Type B pancreatic cell (in vitro differentiated cells): ENCODE results near the gene SLC10A3. TPM values are rescaled to one million over a fixed set of nuclear protein-coding genes. Genes with fewer than 3 reads are reported as not detected.

ENCODE experiments used
- DNase-seq: peaks from one replicate; pipeline ENCODE4 v3.0.0; 2021; ENCODE audit warnings: mixed read lengths; ENCODE audit not compliant: unreplicated experiment; ENCODE audit errors: extremely low spot score
- H3K27ac Mint-ChIP-seq: 2 replicates; pipeline ENCODE4 v1.8.0; 2021; ENCODE audit warnings: mild to moderate bottlenecking, mixed read lengths
- H3K27me3 Mint-ChIP-seq: 2 replicates; pipeline ENCODE4 v1.8.0; 2021; ENCODE audit warnings: mixed read lengths
- H3K36me3 Mint-ChIP-seq: 2 replicates; pipeline ENCODE4 v1.8.0; 2021; ENCODE audit warnings: mixed read lengths
- H3K4me1 Mint-ChIP-seq: one replicate; pipeline ENCODE4 v1.8.0; 2021; ENCODE audit warnings: mixed read lengths; ENCODE audit not compliant: unreplicated experiment
- H3K4me3 Mint-ChIP-seq: 2 replicates; pipeline ENCODE4 v1.8.0; 2021; ENCODE audit warnings: mild to moderate bottlenecking, mixed read lengths
- H3K9me3 Mint-ChIP-seq: 2 replicates; pipeline ENCODE4 v1.8.0; 2021; ENCODE audit warnings: mixed read lengths
- total RNA-seq: library from RNA; stranded (reverse); gene quantifications from 2 replicates; pipeline ENCODE4 v1.2.1, GENCODE V29; 2021; ENCODE audit warnings: low replicate concordance
- TF ChIP-seq, protein P1 (sequence below): fragments of 200-600 bp; sonication (generic); conservative IDR thresholded peaks from 2 replicates; pipeline ENCODE4 v1.5.0; 2021; ENCODE audit warnings: antibody characterized with exemption, mild to moderate bottlenecking

SLC10A3 gene
- total RNA-seq, 1 donor from 2014 or later: 13.0 TPM

DNA sequence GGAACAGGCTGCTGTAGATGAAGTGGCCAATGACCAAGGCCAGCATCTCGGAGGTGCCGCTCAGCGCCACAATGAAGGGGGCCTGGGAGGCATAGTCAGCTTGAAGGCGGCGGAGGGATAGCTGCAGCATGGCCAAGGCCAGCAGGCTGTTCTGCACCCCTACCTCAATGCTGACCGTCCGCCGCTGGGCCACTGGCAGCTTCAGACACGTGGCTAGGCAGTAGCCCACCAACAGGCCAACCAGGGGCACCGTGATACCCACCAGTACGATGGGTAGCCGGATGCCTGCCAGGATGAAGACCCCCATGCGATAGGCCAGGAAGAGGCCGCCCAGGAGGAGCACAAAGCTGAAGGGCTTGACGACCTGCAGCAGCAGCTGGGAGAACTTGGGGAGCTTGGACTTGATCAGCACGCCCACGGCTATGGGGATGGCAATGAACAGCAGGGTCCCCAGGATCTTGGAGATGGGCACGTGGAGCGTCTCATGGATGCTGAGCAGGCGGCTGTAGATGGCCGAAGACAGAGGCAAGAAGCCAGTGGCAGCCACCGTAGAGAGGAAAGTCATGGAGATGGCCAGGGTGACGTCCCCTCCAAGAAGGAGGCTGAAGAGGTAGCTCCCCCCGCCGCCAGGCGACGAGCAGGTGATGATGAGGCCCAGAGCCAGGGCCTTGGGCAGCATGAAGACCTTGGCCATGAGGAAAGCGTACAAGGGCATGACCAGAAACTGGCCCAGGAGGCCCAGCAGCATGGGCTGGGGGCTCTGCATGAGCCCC, 2.7 kb downstream of the SLC10A3 start:
- Mint-ChIP-seq H3K36me3 (no peaks in the 10 kb centered on the region), H3K4me3 (peak overlapping the region; percentile 84), H3K27ac (no peak overlapping the region), H3K27me3 (no peaks in the 10 kb centered on the region), H3K4me1 (no peaks in the 10 kb centered on the region), H3K9me3 (no peaks in the 10 kb centered on the region)
- peak; percentile 66 for DNase-seq
- TF ChIP-seq, protein P1, sequence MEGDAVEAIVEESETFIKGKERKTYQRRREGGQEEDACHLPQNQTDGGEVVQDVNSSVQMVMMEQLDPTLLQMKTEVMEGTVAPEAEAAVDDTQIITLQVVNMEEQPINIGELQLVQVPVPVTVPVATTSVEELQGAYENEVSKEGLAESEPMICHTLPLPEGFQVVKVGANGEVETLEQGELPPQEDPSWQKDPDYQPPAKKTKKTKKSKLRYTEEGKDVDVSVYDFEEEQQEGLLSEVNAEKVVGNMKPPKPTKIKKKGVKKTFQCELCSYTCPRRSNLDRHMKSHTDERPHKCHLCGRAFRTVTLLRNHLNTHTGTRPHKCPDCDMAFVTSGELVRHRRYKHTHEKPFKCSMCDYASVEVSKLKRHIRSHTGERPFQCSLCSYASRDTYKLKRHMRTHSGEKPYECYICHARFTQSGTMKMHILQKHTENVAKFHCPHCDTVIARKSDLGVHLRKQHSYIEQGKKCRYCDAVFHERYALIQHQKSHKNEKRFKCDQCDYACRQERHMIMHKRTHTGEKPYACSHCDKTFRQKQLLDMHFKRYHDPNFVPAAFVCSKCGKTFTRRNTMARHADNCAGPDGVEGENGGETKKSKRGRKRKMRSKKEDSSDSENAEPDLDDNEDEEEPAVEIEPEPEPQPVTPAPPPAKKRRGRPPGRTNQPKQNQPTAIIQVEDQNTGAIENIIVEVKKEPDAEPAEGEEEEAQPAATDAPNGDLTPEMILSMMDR: no peak

DNA sequence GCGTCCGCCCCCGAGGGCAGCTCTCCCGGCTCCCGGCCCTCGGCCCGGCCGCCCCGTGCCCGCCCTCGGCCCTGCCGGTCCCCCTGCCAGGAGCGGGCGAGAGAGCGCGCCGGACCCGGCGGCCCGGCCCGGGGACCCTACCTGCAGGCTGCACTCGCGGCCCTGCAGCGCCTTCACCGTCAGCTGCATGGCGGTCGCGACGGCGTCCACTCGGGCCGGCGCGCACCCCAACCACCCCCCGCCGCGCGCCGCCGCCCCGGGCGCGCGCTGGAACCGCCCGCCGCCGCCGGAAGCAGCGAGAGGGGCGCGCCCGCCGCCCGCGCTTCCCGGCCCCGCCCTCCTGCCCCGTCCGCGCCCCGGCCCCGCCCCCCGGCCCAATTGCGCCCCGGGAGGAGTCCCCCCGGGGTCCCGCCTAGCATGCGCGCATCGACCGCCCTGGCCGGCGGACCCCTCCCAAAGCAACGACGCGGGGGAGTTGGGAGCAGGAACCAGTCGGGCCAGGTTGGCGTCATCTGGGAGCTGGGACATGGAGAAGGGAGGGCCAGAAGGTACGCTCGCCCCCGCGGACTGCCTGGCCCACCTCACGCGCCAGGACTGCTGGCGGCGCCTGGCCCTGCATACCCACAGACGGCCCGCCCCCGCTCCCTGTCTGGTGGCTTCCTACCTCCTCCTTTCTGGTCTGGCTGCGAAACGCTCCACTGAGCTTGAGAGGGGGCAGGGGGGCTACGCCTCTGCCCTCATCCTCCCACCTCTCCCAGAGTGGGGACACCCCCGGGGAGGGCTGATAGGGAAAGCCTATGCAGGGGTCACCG, 3.8 kb downstream of the SLC10A3 start, which contains the start of gene UBL4A:
UBL4A (minus strand) TSS at position 220 of the 812 bp plus-strand sequence; CDS start at position 189, 31 bp downstream.
- peak; percentile 74 for DNase-seq
- Mint-ChIP-seq H3K27ac (peak within 1 kb of the TSS; percentile 75), H3K4me3 (peak within 1 kb of the TSS; percentile 84), H3K4me1 (no peaks in the 10 kb centered on the region), H3K36me3 (no peaks in the 10 kb centered on the region), H3K27me3 (no peaks in the 10 kb centered on the region), H3K9me3 (no peaks in the 10 kb centered on the region)
- TF ChIP-seq, protein P1: no peak

DNA sequence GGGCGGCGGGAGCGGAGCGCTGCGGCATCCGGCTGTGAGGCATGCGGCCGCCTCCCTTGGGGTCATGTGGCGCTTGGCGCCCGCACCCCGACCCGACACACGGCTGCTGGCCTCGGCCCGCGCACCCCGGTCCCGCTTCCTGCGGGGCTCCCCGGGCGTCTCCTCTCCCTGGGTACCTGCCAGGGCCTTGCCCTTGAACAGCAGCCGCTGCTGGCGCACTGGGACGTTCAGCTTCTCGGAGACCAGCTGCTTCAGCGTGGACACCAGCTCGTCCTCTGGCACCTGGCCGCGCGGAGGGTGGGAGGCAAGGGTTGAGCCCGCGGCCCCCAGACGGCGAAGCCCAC, 4.4 kb downstream of the SLC10A3 start:
- no peaks in the 10 kb centered on the region for H3K36me3 Mint-ChIP-seq
- peak; percentile 68 for DNase-seq
- no peak overlapping the region for H3K4me3 Mint-ChIP-seq
- H3K27me3 Mint-ChIP-seq: no peaks in the 10 kb centered on the region
- no peak overlapping the region for H3K27ac Mint-ChIP-seq
- H3K4me1 Mint-ChIP-seq: no peaks in the 10 kb centered on the region
- TF ChIP-seq, protein P1: no peak
- H3K9me3 Mint-ChIP-seq: no peaks in the 10 kb centered on the region

DNA sequence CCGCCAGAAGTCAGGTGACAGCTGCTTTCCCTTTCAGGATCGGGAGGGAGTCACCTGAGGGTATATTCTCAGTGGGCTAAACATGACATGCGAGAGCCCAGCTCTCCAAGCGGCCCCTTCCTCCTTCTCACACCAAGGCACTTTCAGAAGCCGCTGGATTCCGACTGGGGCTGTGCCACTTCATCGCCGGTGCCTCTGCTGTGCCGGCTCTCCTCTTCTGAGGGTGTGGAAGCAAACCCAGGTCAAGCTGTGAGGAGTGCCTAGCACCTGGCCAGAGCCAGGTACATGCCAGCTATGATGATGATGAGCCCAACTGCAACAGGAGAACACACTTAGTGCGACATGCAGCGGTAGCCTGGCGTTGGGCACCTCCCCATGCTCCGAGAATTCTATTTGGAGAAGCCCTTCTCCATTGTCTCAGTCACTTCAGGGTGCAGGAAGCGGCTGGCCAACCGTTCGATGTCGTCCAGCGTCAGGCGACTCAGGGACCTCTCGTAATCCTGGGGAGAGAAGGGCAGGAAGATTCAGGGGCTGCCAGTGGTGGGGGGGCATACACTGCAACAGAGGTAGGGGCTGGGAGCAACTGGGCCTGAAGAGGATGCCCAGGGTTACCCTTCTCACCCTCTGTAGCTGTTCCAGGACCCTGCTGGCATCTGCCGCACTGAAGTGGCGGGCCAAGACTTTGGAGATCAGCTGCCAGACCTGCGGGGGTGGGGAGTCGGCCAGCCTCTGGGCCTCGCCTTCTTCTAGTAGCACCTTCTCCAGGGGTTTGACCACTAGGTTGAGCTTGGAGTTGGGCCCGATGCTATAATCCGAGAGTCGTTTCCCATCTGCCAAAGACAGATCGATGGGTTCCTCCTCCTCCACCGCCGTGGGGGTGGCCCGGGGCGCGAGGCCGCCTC, 5.0 kb downstream of the SLC10A3 start:
- Mint-ChIP-seq H3K27ac (no peak overlapping the region), H3K36me3 (no peaks in the 10 kb centered on the region), H3K9me3 (no peaks in the 10 kb centered on the region), H3K27me3 (no peaks in the 10 kb centered on the region), H3K4me1 (no peaks in the 10 kb centered on the region), H3K4me3 (peak overlapping the region; percentile 72)
- peak; percentile 65 for DNase-seq
- TF ChIP-seq, protein P1: no peak
